RPMI7951 (cell line): ENCODE measurements around the gene ANKRD12. TPM values are rescaled to one million over a fixed set of nuclear protein-coding genes. Genes with fewer than 3 reads are reported as not detected.

Experiments used
- total RNA-seq: library from RNA; depleted of rRNA; stranded (reverse); fragments of >200 nt; shearing (Covaris generic); gene quantifications from 2 replicates; pipeline ENCODE4 v1.2.3, GENCODE V29; 2014; rRNA removed

Gene ANKRD12
- total RNA-seq, 1 experiment from 2014 or later, result 13.2 TPM

Other genes with a start within 250 kb of the ANKRD12 start
- gene NDUFV2, start 34.1 kb upstream of the ANKRD12 start, total RNA-seq, result 155 and 199 TPM in 2 replicates
- gene TWSG1, start 198.0 kb downstream of the ANKRD12 start, total RNA-seq, result 76.6 and 101 TPM in 2 replicates